ENCODE results near the gene DAB2.
A peak's percentile ranks its signal among the peaks of the same experiment; 100 is the strongest.

The DAB2 gene

GRCh38 chr5:39447059-39447458 is 22.3 kb upstream of the DAB2 start:
- DNase-seq = no peak

GRCh38 chr5:39446231-39446630 is 21.5 kb upstream of the DAB2 start:
- no peak for DNase-seq

GRCh38 chr5:39443911-39444310 is 19.1 kb upstream of the DAB2 start:
- no peak for DNase-seq

GRCh38 chr5:39442991-39443390 is 18.2 kb upstream of the DAB2 start:
- DNase-seq = no peak

GRCh38 chr5:39441838-39442237 is 17.1 kb upstream of the DAB2 start:
- DNase-seq = no peak

- no peak for DNase-seq
Measured at GRCh38 chr5:39440958-39441624, 16.3 kb upstream of the DAB2 start.

- no peak for DNase-seq
Measured at GRCh38 chr5:39440192-39440957, 15.6 kb upstream of the DAB2 start.

- no peak for DNase-seq
Measured at GRCh38 chr5:39439582-39440162, 14.9 kb upstream of the DAB2 start.

- no peak for DNase-seq
Measured at GRCh38 chr5:39437467-39437866, 12.7 kb upstream of the DAB2 start.

- DNase-seq = no peak
Measured at GRCh38 chr5:39433848-39434247, 9.1 kb upstream of the DAB2 start.

- no peak for DNase-seq
Measured at GRCh38 chr5:39432696-39433530, 8.1 kb upstream of the DAB2 start.

- DNase-seq = no peak
Measured at GRCh38 chr5:39430461-39430860, 5.7 kb upstream of the DAB2 start.

GRCh38 chr5:39428640-39429039 is 3.9 kb upstream of the DAB2 start:
- DNase-seq = no peak

GRCh38 chr5:39427633-39428032 is 2.9 kb upstream of the DAB2 start:
- DNase-seq = no peak

GRCh38 chr5:39427229-39427628 is 2.4 kb upstream of the DAB2 start:
- no peak for DNase-seq

GRCh38 chr5:39426746-39427105 is 1.9 kb upstream of the DAB2 start:
- DNase-seq = no peak

- no peak for DNase-seq
Measured at GRCh38 chr5:39426051-39426745, 1.4 kb upstream of the DAB2 start.

GRCh38 chr5:39423331-39423751 is 1.4 kb downstream of the DAB2 start:
- no peak for DNase-seq

- DNase-seq = no peak
Measured at GRCh38 chr5:39422728-39423285, 2.0 kb downstream of the DAB2 start.

- DNase-seq = no peak
Measured at GRCh38 chr5:39422036-39422606, 2.7 kb downstream of the DAB2 start.

- DNase-seq = peak; percentile 37 to 41
Measured at GRCh38 chr5:39420482-39421145, 4.2 kb downstream of the DAB2 start.

Data from AML-193 (cell line).